ENCODE data around the gene AGAP1.

The AGAP1 gene

GRCh38 chr2:235722869-235723268 is 229.0 kb downstream of the AGAP1 start:
- no peak overlapping the region for H3K4me3 ChIP-seq (ENCODE audit: low read depth, low read length)
- H3K27ac ChIP-seq (ENCODE audit: low read depth, low read length): no peak overlapping the region
- H3K9me3 ChIP-seq (ENCODE audit: control insufficient read depth, insufficient read depth, low read depth, low read length): no peaks in the 10 kb centered on the region
- H3K36me3 ChIP-seq (ENCODE audit: control insufficient read depth, insufficient read depth, low read length): peaks cover 18% of the 10 kb centered on the region; the same call in 1 of the 2 replicates
- no peaks in the 10 kb centered on the region for H3K27me3 ChIP-seq (ENCODE audit: control insufficient read depth, insufficient read depth, low read length)
- 0 out of 2 replicates have a peak, but pooled peaks cover 7% of the 10 kb centered on the region for H3K4me1 ChIP-seq (ENCODE audit: control insufficient read depth, insufficient read depth, low read length)
- H3K9ac ChIP-seq (ENCODE audit: low read length): no peak overlapping the region

- 0 out of 2 replicates have a peak, but pooled peaks cover 7% of the 10 kb centered on the region for H3K4me1 ChIP-seq (ENCODE audit: control insufficient read depth, insufficient read depth, low read length)
- no peak overlapping the region for H3K27ac ChIP-seq (ENCODE audit: low read depth, low read length)
- H3K9me3 ChIP-seq (ENCODE audit: control insufficient read depth, insufficient read depth, low read depth, low read length): no peaks in the 10 kb centered on the region
- H3K27me3 ChIP-seq (ENCODE audit: control insufficient read depth, insufficient read depth, low read length): no peaks in the 10 kb centered on the region
- H3K4me3 ChIP-seq (ENCODE audit: low read depth, low read length): no peak overlapping the region
- no peak overlapping the region for H3K9ac ChIP-seq (ENCODE audit: low read length)
- peaks cover 18% of the 10 kb centered on the region; the same call in 1 of the 2 replicates for H3K36me3 ChIP-seq (ENCODE audit: control insufficient read depth, insufficient read depth, low read length)
These were observed 229.5 kb downstream of the AGAP1 start for GRCh38 chr2:235723371-235723770.

- peaks cover 18% of the 10 kb centered on the region; the same call in 1 of the 2 replicates for H3K36me3 ChIP-seq (ENCODE audit: control insufficient read depth, insufficient read depth, low read length)
- 0 out of 2 replicates have a peak, but pooled peaks cover 7% of the 10 kb centered on the region for H3K4me1 ChIP-seq (ENCODE audit: control insufficient read depth, insufficient read depth, low read length)
- H3K9me3 ChIP-seq (ENCODE audit: control insufficient read depth, insufficient read depth, low read depth, low read length): no peaks in the 10 kb centered on the region
- H3K27me3 ChIP-seq (ENCODE audit: control insufficient read depth, insufficient read depth, low read length): no peaks in the 10 kb centered on the region
- no peak overlapping the region for H3K27ac ChIP-seq (ENCODE audit: low read depth, low read length)
- no peak overlapping the region for H3K9ac ChIP-seq (ENCODE audit: low read length)
- H3K4me3 ChIP-seq (ENCODE audit: low read depth, low read length): no peak overlapping the region
These were observed 230.1 kb downstream of the AGAP1 start for GRCh38 chr2:235723811-235724465.

- H3K9ac ChIP-seq (ENCODE audit: low read length): no peak overlapping the region
- no peak overlapping the region for H3K4me3 ChIP-seq (ENCODE audit: low read depth, low read length)
- H3K27ac ChIP-seq (ENCODE audit: low read depth, low read length): no peak overlapping the region
- no peaks in the 10 kb centered on the region for H3K9me3 ChIP-seq (ENCODE audit: control insufficient read depth, insufficient read depth, low read depth, low read length)
- H3K4me1 ChIP-seq (ENCODE audit: control insufficient read depth, insufficient read depth, low read length): 0 out of 2 replicates have a peak, but pooled peaks cover 7% of the 10 kb centered on the region
- H3K27me3 ChIP-seq (ENCODE audit: control insufficient read depth, insufficient read depth, low read length): no peaks in the 10 kb centered on the region
- H3K36me3 ChIP-seq (ENCODE audit: control insufficient read depth, insufficient read depth, low read length): 0 out of 2 replicates have a peak, but pooled peaks cover 12% of the 10 kb centered on the region
These were observed 231.2 kb downstream of the AGAP1 start for GRCh38 chr2:235725016-235725489.

GRCh38 chr2:235725841-235726240 is 232.0 kb downstream of the AGAP1 start:
- Histone ChIP-seq H3K4me1 (ENCODE audit: control insufficient read depth, insufficient read depth, low read length) (0 out of 2 replicates have a peak, but pooled peaks cover 7% of the 10 kb centered on the region), H3K4me3 (ENCODE audit: low read depth, low read length) (no peak overlapping the region), H3K9me3 (ENCODE audit: control insufficient read depth, insufficient read depth, low read depth, low read length) (no peaks in the 10 kb centered on the region), H3K36me3 (ENCODE audit: control insufficient read depth, insufficient read depth, low read length) (0 out of 2 replicates have a peak, but pooled peaks cover 9% of the 10 kb centered on the region), H3K27ac (ENCODE audit: low read depth, low read length) (no peak overlapping the region), H3K9ac (ENCODE audit: low read length) (no peak overlapping the region), H3K27me3 (ENCODE audit: control insufficient read depth, insufficient read depth, low read length) (no peaks in the 10 kb centered on the region)

- H3K36me3 ChIP-seq (ENCODE audit: control insufficient read depth, insufficient read depth, low read length): 0 out of 2 replicates have a peak, but pooled peaks cover 9% of the 10 kb centered on the region
These were observed 232.7 kb downstream of the AGAP1 start for GRCh38 chr2:235726554-235726953.

GRCh38 chr2:235727174-235727573 is 233.3 kb downstream of the AGAP1 start:
- Histone ChIP-seq H3K9me3 (ENCODE audit: control insufficient read depth, insufficient read depth, low read depth, low read length) (no peaks in the 10 kb centered on the region), H3K4me1 (ENCODE audit: control insufficient read depth, insufficient read depth, low read length) (peaks cover 18% of the 10 kb centered on the region), H3K9ac (ENCODE audit: low read length) (no peak overlapping the region), H3K27me3 (ENCODE audit: control insufficient read depth, insufficient read depth, low read length) (no peaks in the 10 kb centered on the region), H3K27ac (ENCODE audit: low read depth, low read length) (no peak overlapping the region), H3K4me3 (ENCODE audit: low read depth, low read length) (no peak overlapping the region), H3K36me3 (ENCODE audit: control insufficient read depth, insufficient read depth, low read length) (0 out of 2 replicates have a peak, but pooled peaks cover 9% of the 10 kb centered on the region)

More at GRCh38 chr2:235726554-235726953, 232.7 kb downstream of the AGAP1 start:
- H3K4me1 ChIP-seq (ENCODE audit: control insufficient read depth, insufficient read depth, low read length): peaks cover 12% of the 10 kb centered on the region; the same call in 1 of the 2 replicates
- H3K27ac ChIP-seq (ENCODE audit: low read depth, low read length): no peak overlapping the region
- H3K4me3 ChIP-seq (ENCODE audit: low read depth, low read length): no peak overlapping the region
- no peaks in the 10 kb centered on the region for H3K9me3 ChIP-seq (ENCODE audit: control insufficient read depth, insufficient read depth, low read depth, low read length)
- H3K27me3 ChIP-seq (ENCODE audit: control insufficient read depth, insufficient read depth, low read length): no peaks in the 10 kb centered on the region
- no peak overlapping the region for H3K9ac ChIP-seq (ENCODE audit: low read length)

GRCh38 chr2:235727891-235728799 is 234.3 kb downstream of the AGAP1 start:
- 0 out of 2 replicates have a peak, but pooled peaks cover under 1% of the 10 kb centered on the region for H3K36me3 ChIP-seq (ENCODE audit: control insufficient read depth, insufficient read depth, low read length)
- no peaks in the 10 kb centered on the region for H3K27me3 ChIP-seq (ENCODE audit: control insufficient read depth, insufficient read depth, low read length)
- H3K27ac ChIP-seq (ENCODE audit: low read depth, low read length): no peak overlapping the region
- no peak overlapping the region for H3K4me3 ChIP-seq (ENCODE audit: low read depth, low read length)
- no peaks in the 10 kb centered on the region for H3K9me3 ChIP-seq (ENCODE audit: control insufficient read depth, insufficient read depth, low read depth, low read length)
- no peak overlapping the region for H3K9ac ChIP-seq (ENCODE audit: low read length)
- H3K4me1 ChIP-seq (ENCODE audit: control insufficient read depth, insufficient read depth, low read length): peaks cover 28% of the 10 kb centered on the region

GRCh38 chr2:235728800-235729556 is 235.1 kb downstream of the AGAP1 start:
- no peaks in the 10 kb centered on the region for H3K36me3 ChIP-seq (ENCODE audit: control insufficient read depth, insufficient read depth, low read length)
- no peak overlapping the region for H3K4me3 ChIP-seq (ENCODE audit: low read depth, low read length)
- H3K27ac ChIP-seq (ENCODE audit: low read depth, low read length): no peak overlapping the region
- H3K27me3 ChIP-seq (ENCODE audit: control insufficient read depth, insufficient read depth, low read length): no peaks in the 10 kb centered on the region
- no peak overlapping the region for H3K9ac ChIP-seq (ENCODE audit: low read length)
- H3K9me3 ChIP-seq (ENCODE audit: control insufficient read depth, insufficient read depth, low read depth, low read length): no peaks in the 10 kb centered on the region
- peaks cover 30% of the 10 kb centered on the region for H3K4me1 ChIP-seq (ENCODE audit: control insufficient read depth, insufficient read depth, low read length)

GRCh38 chr2:235729557-235729947 is 235.7 kb downstream of the AGAP1 start:
- Histone ChIP-seq H3K27me3 (ENCODE audit: control insufficient read depth, insufficient read depth, low read length) (no peaks in the 10 kb centered on the region), H3K9me3 (ENCODE audit: control insufficient read depth, insufficient read depth, low read depth, low read length) (no peaks in the 10 kb centered on the region), H3K27ac (ENCODE audit: low read depth, low read length) (no peak overlapping the region), H3K9ac (ENCODE audit: low read length) (no peak overlapping the region), H3K4me1 (ENCODE audit: control insufficient read depth, insufficient read depth, low read length) (peaks cover 26% of the 10 kb centered on the region), H3K36me3 (ENCODE audit: control insufficient read depth, insufficient read depth, low read length) (no peaks in the 10 kb centered on the region), H3K4me3 (ENCODE audit: low read depth, low read length) (no peak overlapping the region)

All from HUES6 (cell line).